ENCODE data around the gene FAU.

DNA sequence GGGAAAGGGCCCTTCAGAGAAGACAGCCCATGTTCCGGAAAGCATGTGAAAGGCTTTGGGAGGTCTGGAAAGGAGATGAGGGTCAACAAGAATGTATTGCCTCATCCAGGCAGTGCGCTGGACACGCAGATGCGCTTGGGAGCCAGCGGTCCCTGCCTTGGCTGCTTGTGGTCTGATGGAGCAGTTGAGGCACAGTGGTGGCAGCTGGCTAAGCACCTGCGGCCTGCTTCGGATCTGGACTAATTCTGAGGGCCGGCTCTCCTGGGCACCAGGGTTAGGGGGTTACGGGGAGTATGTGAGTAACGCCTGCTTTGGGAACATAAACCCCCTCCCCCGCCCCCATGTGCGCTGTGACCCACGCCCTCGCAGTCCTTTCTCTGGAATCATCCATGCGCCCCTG lies 14.9 kb downstream of the FAU start:
- no peak for TF ChIP-seq POLR2A (IDR thresholded peaks at IDR 0.05)
- TF ChIP-seq, protein P1, sequence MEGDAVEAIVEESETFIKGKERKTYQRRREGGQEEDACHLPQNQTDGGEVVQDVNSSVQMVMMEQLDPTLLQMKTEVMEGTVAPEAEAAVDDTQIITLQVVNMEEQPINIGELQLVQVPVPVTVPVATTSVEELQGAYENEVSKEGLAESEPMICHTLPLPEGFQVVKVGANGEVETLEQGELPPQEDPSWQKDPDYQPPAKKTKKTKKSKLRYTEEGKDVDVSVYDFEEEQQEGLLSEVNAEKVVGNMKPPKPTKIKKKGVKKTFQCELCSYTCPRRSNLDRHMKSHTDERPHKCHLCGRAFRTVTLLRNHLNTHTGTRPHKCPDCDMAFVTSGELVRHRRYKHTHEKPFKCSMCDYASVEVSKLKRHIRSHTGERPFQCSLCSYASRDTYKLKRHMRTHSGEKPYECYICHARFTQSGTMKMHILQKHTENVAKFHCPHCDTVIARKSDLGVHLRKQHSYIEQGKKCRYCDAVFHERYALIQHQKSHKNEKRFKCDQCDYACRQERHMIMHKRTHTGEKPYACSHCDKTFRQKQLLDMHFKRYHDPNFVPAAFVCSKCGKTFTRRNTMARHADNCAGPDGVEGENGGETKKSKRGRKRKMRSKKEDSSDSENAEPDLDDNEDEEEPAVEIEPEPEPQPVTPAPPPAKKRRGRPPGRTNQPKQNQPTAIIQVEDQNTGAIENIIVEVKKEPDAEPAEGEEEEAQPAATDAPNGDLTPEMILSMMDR (IDR thresholded peaks at IDR 0.05), result no peak

Measured in thyroid gland (tissue), 4 donors.